Ovary (tissue), 3 donors: ENCODE measurements around the gene MRPL30.

ENCODE experiments used
- POLR2A ChIP-seq: fragments of 450-650 bp; IDR thresholded peaks from one replicate; pipeline ENCODE4 v1.6.1; 2017; ENCODE audit warnings: antibody characterized with exemption, mild to moderate bottlenecking, moderate library complexity
- TF ChIP-seq, protein P1 (sequence below), 3 donors: fragments of 450-650 bp in 2 of 3; fragments of 200-600 bp in 1 of 3; IDR thresholded peaks; one replicate each; pipeline versions ENCODE4 v1.5.1 to v1.8.0; 2016 to 2022; ENCODE audit warnings: antibody characterized with exemption in 3 of 3, mild to moderate bottlenecking in 1 of 3
- donor health status: DM: no; HTN: no; CAD: no.

GRCh38 chr2:99200076-99200800 is 19.3 kb downstream of the MRPL30 start:
- TF ChIP-seq, protein P1, sequence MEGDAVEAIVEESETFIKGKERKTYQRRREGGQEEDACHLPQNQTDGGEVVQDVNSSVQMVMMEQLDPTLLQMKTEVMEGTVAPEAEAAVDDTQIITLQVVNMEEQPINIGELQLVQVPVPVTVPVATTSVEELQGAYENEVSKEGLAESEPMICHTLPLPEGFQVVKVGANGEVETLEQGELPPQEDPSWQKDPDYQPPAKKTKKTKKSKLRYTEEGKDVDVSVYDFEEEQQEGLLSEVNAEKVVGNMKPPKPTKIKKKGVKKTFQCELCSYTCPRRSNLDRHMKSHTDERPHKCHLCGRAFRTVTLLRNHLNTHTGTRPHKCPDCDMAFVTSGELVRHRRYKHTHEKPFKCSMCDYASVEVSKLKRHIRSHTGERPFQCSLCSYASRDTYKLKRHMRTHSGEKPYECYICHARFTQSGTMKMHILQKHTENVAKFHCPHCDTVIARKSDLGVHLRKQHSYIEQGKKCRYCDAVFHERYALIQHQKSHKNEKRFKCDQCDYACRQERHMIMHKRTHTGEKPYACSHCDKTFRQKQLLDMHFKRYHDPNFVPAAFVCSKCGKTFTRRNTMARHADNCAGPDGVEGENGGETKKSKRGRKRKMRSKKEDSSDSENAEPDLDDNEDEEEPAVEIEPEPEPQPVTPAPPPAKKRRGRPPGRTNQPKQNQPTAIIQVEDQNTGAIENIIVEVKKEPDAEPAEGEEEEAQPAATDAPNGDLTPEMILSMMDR (IDR thresholded peaks at IDR 0.05), result no peak
- TF ChIP-seq POLR2A, result no peak
